ENCODE data around the gene TXNL1. TPM values are rescaled to one million over a fixed set of nuclear protein-coding genes. Genes with fewer than 3 reads are reported as not detected.

Gene TXNL1
- total and polyA plus RNA-seq, 2 of the 13 experiments (the other 11 are each of a cell fraction or from before 2014, with no cell fraction given) = 41.9 to 73.1 TPM

DNA sequence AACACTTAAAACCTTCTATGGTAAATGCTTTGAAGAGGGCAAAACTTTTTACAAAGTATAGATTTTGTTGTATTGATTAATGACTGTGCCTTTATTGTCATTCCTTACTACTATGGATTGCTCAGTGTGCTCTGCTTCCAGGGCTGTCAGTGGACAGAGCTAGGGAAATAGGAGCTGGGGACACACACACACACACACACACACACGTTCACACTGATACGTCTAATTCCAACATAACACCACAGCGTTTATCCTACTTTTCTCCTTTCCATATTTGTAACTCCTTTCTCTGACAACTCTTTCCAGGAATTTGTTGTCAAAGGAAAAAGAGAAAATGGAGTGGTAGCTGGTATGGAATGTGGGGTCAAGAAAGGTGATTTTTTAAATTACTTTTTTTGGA is 34.6 kb upstream of the TXNL1 start:
- WGBS (ENCODE audit: low lambda C conversion rate) = 95% methylated on average over 3 of the region's 3 CpGs
- Histone ChIP-seq H3K9me3 (ENCODE audit: low read length) (no peaks in the 10 kb centered on the region), H3K27me3 (ENCODE audit: control insufficient read depth in 1 of 2, insufficient read depth in 2 of 2, low read length in 2 of 2) (no peaks in the 10 kb centered on the region; a peak in 1 of 5 replicates), H3K9ac (ENCODE audit: insufficient read depth, low read depth, low read length) (no peak overlapping the region), H3K4me1 (ENCODE audit: insufficient read depth, low read length) (0 out of 2 replicates have a peak, but pooled peaks cover 6% of the 10 kb centered on the region), H2AFZ (ENCODE audit: low read length) (no peak overlapping the region), H3K36me3 (replicated peaks in 1 of 2; ENCODE audit: control insufficient read depth in 1 of 2, insufficient read depth in 2 of 2, low read length in 2 of 2) (no peaks in the 10 kb centered on the region), H3K79me2 (ENCODE audit: insufficient read depth, low read length) (no peaks in the 10 kb centered on the region), H3K4me3 (replicated peaks in 1 of 3; ENCODE audit: insufficient read depth in 1 of 3, low read depth in 2 of 3, low read length in 3 of 3) (no peak overlapping the region), H3K4me2 (ENCODE audit: low read depth, low read length) (no peak overlapping the region), H3K27ac (ENCODE audit: extremely low read length, insufficient read depth, low read length) (no peak overlapping the region), H4K20me1 (ENCODE audit: insufficient read depth, low read length) (no peaks in the 10 kb centered on the region)
- ChIA-PET POLR2A (no interaction called here), CTCF (ENCODE audit: low intra/inter-chr PET ratio, low total read pairs) (no interaction called here)
- no peak for DNase-seq (ENCODE audit: low spot score)
- TF ChIP-seq TERF1 (CRISPR knock-in tag; IDR thresholded peaks at IDR 0.05) (no peak), ZNF713 (CRISPR knock-in tag; IDR thresholded peaks at IDR 0.05) (no peak), ZNF775 (CRISPR knock-in tag; IDR thresholded peaks at IDR 0.05; ENCODE audit: borderline replicate concordance) (no peak), POLR2A (IDR thresholded peaks at IDR 0.05; ENCODE audit: insufficient read depth in 1 of 2, low read depth in 2 of 2, low read length in 2 of 2) (no peak), ZNF282 (IDR thresholded peaks at IDR 0.05; ENCODE audit: partially characterized antibody) (no peak), CREB1 (IDR thresholded peaks at IDR 0.05) (no peak), CREB1 (CRISPR knock-in tag; IDR thresholded peaks at IDR 0.05) (no peak), ZUFSP (CRISPR knock-in tag; IDR thresholded peaks at IDR 0.05; ENCODE audit: borderline replicate concordance) (no peak), JDP2 (CRISPR knock-in tag; IDR thresholded peaks at IDR 0.05; ENCODE audit: borderline replicate concordance) (no peak), ZMAT3 (CRISPR knock-in tag; conservative IDR thresholded peaks at IDR 0.05) (no peak), HMGA1 (CRISPR knock-in tag; conservative IDR thresholded peaks at IDR 0.05) (no peak), ZBTB7B (CRISPR knock-in tag; IDR thresholded peaks at IDR 0.05) (no peak)
- TF ChIP-seq, protein P1, sequence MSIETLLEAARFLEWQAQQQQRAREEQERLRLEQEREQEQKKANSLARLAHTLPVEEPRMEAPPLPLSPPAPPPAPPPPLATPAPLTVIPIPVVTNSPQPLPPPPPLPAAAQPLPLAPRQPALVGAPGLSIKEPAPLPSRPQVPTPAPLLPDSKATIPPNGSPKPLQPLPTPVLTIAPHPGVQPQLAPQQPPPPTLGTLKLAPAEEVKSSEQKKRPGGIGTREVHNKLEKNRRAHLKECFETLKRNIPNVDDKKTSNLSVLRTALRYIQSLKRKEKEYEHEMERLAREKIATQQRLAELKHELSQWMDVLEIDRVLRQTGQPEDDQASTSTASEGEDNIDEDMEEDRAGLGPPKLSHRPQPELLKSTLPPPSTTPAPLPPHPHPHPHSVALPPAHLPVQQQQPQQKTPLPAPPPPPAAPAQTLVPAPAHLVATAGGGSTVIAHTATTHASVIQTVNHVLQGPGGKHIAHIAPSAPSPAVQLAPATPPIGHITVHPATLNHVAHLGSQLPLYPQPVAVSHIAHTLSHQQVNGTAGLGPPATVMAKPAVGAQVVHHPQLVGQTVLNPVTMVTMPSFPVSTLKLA (IDR thresholded peaks at IDR 0.05) = no peak
- TF ChIP-seq, protein P2, sequence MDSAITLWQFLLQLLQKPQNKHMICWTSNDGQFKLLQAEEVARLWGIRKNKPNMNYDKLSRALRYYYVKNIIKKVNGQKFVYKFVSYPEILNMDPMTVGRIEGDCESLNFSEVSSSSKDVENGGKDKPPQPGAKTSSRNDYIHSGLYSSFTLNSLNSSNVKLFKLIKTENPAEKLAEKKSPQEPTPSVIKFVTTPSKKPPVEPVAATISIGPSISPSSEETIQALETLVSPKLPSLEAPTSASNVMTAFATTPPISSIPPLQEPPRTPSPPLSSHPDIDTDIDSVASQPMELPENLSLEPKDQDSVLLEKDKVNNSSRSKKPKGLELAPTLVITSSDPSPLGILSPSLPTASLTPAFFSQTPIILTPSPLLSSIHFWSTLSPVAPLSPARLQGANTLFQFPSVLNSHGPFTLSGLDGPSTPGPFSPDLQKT (CRISPR knock-in tag; IDR thresholded peaks at IDR 0.05; ENCODE audit: borderline replicate concordance) = no peak
- TF ChIP-seq, protein P3, sequence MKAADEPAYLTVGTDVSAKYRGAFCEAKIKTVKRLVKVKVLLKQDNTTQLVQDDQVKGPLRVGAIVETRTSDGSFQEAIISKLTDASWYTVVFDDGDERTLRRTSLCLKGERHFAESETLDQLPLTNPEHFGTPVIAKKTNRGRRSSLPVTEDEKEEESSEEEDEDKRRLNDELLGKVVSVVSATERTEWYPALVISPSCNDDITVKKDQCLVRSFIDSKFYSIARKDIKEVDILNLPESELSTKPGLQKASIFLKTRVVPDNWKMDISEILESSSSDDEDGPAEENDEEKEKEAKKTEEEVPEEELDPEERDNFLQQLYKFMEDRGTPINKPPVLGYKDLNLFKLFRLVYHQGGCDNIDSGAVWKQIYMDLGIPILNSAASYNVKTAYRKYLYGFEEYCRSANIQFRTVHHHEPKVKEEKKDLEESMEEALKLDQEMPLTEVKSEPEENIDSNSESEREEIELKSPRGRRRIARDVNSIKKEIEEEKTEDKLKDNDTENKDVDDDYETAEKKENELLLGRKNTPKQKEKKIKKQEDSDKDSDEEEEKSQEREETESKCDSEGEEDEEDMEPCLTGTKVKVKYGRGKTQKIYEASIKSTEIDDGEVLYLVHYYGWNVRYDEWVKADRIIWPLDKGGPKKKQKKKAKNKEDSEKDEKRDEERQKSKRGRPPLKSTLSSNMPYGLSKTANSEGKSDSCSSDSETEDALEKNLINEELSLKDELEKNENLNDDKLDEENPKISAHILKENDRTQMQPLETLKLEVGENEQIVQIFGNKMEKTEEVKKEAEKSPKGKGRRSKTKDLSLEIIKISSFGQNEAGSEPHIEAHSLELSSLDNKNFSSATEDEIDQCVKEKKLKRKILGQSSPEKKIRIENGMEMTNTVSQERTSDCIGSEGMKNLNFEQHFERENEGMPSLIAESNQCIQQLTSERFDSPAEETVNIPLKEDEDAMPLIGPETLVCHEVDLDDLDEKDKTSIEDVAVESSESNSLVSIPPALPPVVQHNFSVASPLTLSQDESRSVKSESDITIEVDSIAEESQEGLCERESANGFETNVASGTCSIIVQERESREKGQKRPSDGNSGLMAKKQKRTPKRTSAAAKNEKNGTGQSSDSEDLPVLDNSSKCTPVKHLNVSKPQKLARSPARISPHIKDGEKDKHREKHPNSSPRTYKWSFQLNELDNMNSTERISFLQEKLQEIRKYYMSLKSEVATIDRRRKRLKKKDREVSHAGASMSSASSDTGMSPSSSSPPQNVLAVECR (CRISPR knock-in tag; IDR thresholded peaks at IDR 0.05; ENCODE audit: borderline replicate concordance) = no peak
- FAIRE-seq = no peak
- intact Hi-C loops (cut with micrococcal nuclease; ENCODE audit: unreplicated experiment) (no loop called here), in situ Hi-C loops (cut with HindIII; ENCODE audit: extremely low pct_ligation_motif_present, low pct_unique_long_range_greater_than_20kb) (no loop called here)
- no peak for ATAC-seq
- no TSS peak for BruUV-seq (replicated peaks)

Measured in HepG2 (cell line).